GM11168 (cell line): ENCODE measurements around the gene CDK9.
"Not testable (repeated sequence)": the region's sequence is repeated elsewhere in the genome, so short reads cannot be mapped to it uniquely, and the experiment has no call there.

ENCODE experiments used
- in situ Hi-C: fragments of 300-500 bp; cut with MboI; formaldehyde crosslinking; loops from one replicate; pipeline ENCODE4 v1.12.0; 2022; ENCODE audit warnings: low sequenced_read_pairs; ENCODE audit not compliant: unreplicated experiment

Gene CDK9

GRCh38 chr9:127785933-127786772, at the start of gene CDK9:
Gene CDK9 (plus strand): TSS chr9:127786034. CDS start chr9:127786149, 115 bp downstream.
- in situ Hi-C loops, result loop anchor here (5.0 kb wide), 1 partner anchor 141 kb away; no protein-coding TSS in a partner anchor

GRCh38 chr9:127738666-127739065, 47.2 kb upstream of the CDK9 start:
- in situ Hi-C loops, result no loop called here

- in situ Hi-C loops, result no loop called here
Measured at GRCh38 chr9:127739614-127740330, 46.1 kb upstream of the CDK9 start.

DNA sequence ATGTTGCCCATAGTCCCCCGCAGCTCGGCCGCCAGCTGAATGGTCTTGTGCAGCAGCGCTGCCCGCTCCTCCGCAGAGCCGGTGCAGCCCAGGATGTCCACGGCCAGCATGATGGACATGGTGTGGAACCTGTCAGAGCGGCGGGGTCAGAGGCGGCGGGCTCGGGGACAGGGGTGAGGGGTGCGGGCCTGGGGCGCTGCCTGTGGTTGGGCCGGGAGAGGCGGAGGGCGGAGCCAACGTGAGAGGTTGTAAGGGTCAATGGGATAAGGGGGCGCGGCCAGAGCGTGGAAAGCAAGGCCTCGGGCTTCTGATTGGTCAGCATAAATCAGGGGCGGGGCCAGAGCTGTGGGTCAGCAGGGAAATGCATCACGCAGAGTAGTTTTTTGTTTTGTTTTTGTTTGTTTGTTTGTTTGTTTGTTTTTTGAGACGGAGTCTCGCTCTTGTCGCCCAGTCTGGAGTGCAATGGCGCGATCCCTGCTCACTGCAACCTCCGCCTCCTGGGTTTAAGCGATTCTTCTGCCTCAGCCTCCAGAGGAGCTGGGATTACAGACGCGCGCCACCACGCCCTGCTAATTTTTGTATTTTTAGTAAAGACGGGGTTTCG, 43.9 kb upstream of the CDK9 start:
- in situ Hi-C loops, result no loop called here

DNA sequence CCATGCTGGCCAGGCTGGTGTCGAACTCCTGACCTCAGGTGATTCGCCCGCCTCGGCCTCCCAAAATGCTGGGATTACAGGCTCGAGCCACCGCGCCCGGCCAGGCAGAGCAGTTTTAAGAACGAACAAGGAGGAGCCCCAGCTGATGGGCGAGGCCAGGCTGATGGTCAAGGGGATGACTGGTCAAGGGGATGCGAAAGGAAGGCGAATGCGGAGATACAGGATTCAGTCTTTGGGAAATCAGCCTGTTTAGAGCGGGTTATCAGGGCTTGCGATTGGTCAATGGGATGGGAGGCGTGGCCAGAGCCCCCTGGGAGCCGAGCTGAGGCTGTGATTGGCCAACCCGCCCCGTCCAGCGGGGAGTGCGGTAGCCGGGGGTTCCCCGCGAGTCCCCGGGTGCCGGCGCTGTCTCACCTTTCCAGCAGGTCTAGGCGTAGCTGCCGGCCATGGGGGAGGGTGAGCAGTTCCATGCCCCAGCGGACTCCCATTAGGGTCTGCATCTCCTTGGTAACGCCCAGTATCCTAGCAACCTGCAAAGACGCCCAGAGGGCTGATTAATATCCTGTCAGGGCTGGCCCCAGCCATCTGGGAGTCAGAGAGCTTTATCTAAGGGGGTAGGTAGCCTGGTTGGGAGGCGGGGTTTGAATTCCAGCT, 43.3 kb upstream of the CDK9 start:
- in situ Hi-C loops, result no loop called here

- in situ Hi-C loops, result no loop called here
Measured at GRCh38 chr9:127744398-127745110, 41.3 kb upstream of the CDK9 start.

DNA sequence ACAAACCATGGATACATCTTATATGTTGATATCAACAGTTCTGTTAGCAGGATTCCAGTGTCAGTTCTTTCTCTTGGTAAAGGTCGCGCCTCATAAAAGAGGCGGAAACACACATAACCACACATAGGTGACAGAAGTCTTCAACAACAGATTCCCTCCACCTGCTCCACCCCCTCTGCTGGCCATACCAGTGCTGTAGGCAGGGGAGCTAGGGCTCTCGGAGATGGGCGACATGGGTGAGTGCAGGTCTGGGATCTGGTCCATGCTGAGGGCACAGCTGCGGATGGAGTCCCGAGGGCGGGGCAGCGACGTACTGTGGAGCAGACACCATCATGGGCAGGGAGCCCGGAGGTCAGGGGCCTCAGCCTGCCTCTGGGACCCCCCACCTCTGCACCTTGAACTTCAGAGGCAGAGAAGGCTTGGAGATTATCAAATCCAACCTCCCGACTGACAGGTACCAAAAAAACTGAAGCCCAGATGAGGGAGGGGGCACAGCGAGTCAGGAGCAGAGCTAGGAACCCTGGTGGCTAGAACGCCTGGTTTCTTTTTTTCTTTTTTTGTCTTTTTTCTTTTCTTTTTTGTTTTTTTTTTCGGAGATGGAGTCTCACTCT, 38.8 kb upstream of the CDK9 start:
- in situ Hi-C loops, result no loop called here

- in situ Hi-C loops, result no loop called here
Measured at GRCh38 chr9:127749090-127749787, 36.6 kb upstream of the CDK9 start.

DNA sequence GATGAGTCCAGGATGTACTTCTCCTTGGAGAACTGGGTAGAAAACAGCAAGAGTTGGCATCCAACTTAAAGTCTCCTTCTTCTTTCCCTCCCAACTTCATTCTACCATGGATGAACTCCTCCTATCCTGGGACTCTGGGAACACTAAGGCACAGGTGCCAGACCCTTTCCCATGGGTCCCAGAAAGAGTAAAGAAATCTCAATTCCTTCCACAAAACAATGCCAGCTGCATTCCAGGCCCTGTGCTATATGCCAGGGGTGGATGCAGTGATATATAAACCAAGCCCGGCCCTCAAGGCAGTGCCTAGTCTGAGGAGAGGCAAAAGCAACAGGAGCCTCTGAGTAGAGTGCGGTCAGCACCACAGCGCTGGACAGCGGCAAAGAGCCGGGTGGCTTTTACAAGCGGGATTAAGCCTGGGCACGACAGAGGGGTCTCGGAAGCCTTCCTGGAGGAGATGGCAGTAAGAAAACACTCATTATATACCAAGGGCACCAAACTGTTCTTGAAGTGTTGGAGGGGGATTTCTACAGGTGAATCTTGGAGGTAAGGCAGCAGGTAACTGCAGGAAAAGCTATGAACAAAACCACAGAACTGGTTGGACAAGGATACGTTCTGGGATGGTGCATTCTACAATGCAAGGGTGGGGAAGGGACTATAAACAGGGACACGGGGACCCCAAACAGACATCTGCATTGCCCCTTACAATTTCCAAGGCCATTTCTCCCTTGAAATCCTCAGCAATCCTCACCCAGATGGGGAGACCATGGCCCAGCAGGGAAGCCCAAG, 34.4 kb upstream of the CDK9 start:
- in situ Hi-C loops, result no loop called here

DNA sequence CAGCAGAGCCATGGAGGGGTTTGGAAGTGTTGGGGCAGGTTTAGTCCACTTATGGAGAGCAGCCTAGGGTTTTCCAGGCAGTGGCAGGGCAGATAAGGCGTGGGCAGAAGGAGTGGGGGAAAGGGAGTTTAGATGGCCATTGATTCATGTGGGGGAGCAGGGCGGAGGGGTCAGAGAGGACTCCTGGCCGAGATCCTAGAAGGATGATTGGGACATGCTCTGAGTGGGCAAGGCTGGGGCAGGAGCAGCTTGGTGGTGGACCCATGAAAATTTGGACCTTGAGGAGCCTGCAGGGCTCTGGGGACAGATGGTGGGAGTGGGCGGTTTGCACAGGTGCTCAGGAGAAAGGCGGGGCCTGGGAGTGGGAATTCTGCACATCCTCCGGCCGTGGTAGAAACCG, 32.7 kb upstream of the CDK9 start:
- in situ Hi-C loops, result no loop called here

DNA sequence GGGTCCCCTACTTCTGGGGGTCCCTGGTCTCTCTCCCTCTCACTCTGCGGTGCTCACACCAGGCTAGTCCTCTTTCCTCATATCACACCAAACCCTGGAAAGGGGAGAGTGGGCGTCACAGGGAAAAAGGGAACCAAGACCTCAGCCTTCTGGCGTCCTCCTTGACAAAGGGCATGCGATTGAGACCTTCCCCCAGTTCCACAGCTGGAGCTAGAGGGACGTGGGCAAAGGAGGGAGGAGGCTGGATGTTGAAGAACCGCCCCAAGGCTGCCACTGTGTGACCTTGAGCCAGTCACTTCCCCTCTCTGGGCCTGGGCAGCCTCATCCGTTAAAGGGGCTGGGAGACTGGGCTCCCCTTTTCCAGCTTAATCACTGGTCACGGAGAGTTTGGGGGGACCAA, 32.2 kb upstream of the CDK9 start:
- in situ Hi-C loops, result no loop called here

GRCh38 chr9:127754099-127755060, 31.5 kb upstream of the CDK9 start:
- in situ Hi-C loops, result no loop called here

DNA sequence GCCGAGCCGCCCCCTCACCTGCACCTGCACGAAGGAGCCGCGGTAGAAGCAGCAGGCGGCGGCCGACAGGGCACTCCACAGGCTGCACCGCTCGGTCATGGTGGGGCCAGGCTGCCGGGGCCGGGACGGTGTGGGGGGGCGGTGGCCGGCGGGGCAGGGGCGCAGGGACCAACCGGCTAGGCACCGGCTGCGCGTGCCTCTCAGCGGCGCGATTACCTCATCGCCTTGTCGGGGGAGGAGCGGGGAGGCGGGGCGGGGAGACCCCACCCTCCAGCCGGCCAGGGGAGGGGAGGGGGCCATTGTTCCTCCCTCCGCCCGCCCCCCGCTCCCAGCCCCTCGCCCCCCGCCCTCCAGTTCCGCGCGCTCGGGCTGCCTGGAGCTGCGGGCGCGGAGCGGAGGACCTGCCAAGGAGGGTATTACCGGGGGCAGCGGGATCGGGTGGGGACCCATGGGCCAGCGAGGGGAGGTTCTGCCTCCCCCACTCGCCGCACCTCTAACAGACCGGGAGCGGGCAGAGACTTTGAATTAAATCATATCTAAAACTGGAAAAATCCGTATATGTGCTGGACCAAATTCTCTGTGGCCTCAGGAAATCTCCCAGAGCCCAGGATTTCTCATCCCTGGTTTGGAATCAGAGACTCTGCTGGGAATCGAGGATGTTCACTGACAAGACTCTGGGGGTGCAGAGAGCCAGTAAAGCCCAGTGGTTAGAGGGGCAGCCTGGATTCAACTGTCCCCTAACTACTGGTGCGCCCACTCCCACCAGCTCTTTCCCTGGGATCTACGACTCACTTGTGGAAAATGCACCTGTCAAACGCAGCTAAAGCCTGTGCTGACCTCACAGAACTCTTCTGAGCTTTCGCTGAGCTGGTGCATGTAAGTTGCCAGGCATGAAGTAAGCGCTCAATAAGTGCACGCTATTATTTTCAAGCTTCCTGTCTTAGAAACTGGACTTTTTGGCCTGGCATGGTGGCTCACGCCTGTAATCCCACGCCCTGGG, 30.5 kb upstream of the CDK9 start:
- in situ Hi-C loops, result no loop called here

DNA sequence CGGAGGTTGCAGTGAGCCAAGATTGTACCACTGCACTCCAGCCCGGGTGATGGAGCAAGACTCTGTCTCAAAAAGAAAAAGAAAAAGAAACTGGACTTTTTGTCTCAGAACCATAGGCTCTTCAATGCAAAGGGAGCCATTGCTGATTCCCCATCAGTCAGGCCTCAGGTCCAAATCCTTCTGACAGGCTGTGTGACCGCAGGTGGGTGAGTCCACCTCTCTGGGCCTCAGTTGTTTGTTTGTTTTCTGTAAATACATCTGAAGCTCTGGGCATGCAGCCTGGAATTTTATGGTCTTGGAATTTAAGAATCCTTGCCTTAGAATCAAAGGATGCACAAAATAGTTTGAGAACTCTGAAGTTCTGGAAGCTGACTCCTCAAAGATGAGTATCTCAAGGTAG, 29.6 kb upstream of the CDK9 start:
- in situ Hi-C loops, result no loop called here

DNA sequence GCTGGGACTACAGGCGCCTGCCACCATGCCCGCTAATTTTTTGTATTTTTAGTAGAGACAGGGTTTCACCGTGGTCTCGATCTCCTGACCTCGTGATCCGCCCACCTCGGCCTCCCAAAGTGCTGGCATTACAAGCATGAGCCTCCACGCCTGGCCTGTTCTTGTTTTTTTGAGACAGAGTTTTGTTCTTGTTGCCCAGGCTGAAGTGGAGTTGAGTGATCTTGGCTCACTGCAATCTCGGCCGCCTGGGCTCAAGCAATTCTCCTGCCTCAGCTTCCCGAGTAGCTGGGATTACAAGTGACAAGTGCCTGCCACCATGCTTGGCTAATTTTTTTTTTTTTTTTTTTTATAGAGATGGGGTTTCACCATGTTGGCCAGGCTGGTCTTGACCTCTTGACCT, 29.1 kb upstream of the CDK9 start:
- in situ Hi-C loops, result not testable (repeated sequence)

DNA sequence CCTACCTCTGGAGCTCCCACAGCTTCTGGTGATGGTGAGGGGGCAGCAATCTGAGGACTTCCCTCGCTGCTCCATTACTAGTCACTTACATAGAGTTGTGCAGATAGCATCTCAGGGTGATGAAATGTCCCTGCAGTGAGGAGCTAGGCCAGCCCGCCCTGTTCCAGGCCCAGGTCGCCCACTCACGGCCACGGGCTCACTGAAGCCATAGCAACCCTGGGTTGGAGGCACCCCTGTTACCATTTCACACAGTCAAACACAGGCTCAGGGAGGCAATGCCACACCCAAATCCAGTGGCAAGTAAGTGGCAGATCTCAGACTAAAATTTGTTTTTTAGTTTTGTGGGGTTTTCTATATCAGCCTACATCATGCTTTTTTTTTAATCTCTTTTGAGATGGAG, 27.0 kb upstream of the CDK9 start:
- in situ Hi-C loops, result no loop called here
